ENCODE data around the gene TMEM144.
"Not testable (repeated sequence)": the region's sequence is repeated elsewhere in the genome, so short reads cannot be mapped to it uniquely, and the experiment has no call there.

TMEM144 gene

DNA sequence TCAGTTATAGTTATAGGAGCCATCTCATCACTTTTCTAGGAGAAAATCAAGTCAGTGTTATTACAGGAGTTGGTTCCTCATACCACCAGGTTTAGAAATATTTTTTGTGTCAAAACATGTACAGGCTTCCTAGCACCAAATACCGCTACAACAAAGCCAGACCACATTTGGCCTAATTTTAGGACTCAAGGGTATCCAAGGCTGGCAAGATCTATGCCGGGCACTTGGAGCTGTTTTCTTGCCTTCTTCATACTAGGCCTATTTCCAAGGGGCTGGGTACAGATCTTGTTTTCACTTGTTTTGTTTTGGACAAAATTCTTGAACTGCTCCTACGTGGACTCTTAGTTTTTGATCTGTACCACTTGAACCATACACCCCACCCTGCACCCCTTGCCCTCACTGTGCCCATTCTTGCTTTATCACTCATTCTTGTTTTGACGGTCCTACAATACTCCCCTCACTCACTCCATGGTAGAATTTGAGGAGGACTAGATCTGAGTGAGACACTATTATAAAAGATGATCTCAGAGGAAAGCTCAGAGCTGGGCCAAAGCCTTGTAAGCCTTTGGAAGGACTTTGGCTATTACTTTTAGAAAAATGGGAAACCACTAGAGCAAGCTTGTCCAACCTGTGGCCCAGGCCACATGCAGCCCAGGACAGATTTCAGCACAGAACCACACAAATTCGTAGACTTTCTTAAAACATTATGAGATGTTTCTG, 17.7 kb upstream of the TMEM144 start:
- no peak for DNase-seq (ENCODE audit: low spot score)

DNA sequence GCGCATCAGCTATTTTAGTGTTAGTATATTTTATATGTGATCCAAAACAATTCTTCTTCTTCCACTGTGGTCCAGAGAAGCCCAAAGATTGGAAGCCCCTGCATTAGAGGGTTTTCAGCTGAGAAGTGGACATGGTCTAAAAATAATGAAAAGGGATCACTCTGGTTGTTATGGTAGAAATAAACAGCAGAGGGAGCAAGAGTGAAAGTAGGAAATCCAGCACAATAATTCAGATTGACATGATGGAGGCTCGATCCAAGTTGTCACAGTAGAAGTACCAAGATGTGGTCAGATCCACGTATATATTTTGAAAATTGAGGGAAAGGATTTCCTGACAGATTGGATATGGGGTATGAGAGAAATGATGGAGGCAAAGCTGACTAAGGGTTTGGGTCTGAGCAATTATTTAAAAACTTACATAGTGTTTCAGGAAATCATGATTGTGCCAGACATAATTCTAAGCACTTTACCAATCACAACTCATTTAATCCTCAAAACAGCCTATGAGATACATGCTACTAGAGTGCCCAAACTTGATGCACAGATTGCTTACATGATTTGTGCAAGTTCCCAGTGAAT, 17.0 kb upstream of the TMEM144 start:
- DNase-seq (ENCODE audit: low spot score): peak; percentile 10

DNA sequence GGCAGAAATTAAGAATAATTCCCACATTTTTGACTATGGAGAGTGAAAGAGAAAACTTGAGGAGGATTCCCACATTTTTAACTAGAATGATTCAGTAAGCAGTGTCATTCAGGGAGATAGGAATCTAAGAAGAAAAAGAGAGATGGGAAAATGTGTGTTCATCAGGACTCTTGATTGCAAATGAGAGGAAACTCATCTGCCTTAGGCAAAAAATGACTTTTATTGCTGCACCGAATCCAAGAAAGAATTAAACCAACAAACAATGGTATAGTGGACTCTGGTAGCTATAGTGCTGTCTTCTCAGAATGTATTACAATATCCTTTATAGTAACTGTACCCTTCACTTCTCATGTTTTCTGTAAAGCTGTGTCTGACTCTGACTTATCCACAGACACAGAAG, 15.0 kb upstream of the TMEM144 start:
- DNase-seq (ENCODE audit: low spot score): no peak

DNA sequence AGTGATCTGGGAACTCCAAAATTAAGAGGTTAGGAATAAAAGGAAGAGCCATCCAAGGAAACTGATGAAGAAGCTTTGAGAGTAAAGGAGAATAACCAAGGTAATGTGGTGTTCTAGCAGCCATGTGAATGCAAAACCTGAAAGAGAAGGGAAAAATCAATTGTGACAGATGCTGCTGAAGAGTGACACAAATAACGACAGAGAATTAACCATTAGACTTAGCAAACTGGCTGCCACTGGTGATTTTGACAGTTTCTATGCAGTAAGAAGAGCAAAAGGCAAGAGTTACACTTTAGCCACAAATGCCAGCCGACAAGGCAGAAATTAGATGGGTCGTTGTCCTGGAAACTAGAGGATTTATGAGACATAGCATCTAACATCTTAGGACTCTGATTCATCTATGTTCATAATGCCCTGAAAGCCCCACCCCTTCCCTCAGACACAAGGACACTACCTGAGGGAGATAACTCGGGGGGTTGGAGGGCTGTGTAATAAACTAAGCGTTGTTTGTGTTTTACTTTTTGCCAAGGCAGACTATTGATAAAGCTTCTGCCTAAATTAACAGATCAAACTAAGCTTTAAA, 13.0 kb upstream of the TMEM144 start:
- no peak for DNase-seq (ENCODE audit: low spot score)

DNA sequence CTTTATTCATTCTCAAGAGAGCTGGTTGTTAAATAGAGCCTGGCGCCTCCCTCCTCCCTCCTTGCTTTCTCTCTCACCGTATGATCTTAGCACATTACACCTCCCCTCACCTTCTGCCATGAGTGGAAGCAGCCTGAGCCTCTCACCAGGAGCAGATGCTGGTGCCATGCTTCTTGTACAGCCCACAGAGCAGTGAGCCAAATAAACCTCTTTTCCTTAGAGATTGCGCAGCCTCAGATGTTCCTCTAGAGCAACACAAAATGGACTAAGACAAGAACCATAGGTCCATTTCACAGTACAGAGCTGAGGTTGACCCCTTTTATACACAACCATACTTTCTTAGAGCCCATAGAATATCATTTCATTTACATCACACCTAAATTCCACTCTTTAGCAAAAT, 10.1 kb upstream of the TMEM144 start:
- DNase-seq (ENCODE audit: low spot score): no peak

DNA sequence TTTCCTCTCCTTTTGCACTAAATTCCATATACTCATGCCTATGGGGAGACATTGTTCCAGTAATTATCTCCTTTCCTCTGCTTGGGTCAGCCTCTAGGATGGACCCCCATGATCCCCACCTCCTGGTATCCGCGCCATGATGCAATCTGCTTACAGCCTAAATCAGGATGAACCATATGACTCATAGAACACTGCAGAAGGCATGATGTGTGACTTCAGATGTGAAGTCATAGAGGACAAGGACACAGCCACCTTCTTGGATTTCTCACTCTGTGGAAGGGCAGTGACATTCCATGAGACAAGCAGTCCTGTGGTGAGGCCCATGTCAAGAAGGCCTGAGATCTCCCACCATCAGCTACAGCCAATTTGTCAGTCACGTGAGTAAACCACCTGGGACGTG, 9.0 kb upstream of the TMEM144 start:
- DNase-seq (ENCODE audit: low spot score): no peak

DNA sequence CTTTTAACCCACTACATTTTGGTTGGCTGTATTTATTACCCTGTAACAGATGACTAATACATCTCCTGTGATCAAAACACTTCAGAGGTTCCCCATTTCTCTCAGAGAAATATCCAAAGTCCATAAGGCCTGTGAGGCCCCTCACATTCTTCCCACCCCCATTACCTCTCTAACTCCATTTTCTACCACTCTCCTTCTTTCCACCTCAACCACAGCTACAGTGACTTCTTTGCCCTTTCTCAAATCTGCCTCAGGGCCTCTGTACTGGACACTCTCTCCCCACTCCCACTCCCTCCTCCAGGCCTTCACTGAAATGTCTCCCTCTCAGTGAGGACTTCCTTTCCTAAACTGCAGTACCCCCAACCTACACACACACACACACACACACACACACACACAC, 8.4 kb upstream of the TMEM144 start:
- DNase-seq (ENCODE audit: low spot score): no peak

DNA sequence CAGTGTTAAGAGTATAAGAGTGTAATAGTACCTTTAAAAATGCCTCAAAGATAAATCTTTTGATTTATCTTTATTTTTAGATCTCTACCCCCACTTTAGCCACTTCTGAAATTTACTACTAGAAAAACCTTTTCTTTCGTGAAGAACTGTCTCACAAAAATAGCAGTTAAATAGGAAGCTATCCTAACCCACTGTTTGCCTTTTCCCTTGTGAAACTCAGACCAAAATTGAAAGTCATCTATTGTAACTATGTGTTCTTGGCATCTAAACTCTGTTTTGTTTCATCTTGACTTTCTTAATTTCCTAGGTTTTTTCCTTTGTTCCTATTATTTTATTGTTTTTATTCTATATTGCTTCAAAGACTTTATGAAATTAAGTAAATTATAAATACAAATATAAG, 7.8 kb upstream of the TMEM144 start:
- no peak for DNase-seq (ENCODE audit: low spot score)

DNA sequence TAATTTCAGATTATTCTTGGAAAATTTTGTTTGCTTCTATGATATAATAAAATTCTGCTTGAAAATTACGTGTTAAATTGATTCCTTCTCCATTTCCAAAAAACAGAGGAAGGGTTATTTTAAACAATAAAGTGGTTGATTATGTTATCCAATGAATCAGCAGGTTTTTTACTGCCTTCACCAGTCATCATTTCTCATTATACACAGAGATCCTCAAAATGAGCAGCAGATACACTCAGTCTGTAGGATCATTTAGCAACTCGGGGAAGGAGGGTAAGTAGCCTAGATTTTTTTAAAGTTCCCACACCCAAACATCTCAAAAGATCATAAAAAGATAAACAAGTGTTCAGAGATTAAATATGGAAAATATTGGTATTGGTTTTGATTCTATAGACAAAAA, 6.8 kb upstream of the TMEM144 start:
- no peak for DNase-seq (ENCODE audit: low spot score)

DNA sequence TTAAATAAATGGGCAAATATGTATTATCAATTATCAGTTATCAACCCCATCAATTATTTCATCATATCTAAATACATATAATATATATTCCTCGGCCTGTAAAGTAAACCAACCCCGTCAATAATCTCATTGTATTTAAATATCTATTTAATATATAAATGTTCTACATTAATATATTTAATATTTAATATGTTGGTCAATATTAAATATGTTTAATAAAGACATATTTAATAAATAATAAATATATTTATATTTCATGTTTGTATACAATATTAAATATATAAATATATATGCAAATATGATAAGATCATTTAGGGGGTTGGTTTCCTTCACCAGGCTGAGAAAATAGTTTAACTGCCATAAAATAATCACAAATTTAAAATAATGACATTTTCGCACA, 6.4 kb upstream of the TMEM144 start:
- no peak for DNase-seq (ENCODE audit: low spot score)

DNA sequence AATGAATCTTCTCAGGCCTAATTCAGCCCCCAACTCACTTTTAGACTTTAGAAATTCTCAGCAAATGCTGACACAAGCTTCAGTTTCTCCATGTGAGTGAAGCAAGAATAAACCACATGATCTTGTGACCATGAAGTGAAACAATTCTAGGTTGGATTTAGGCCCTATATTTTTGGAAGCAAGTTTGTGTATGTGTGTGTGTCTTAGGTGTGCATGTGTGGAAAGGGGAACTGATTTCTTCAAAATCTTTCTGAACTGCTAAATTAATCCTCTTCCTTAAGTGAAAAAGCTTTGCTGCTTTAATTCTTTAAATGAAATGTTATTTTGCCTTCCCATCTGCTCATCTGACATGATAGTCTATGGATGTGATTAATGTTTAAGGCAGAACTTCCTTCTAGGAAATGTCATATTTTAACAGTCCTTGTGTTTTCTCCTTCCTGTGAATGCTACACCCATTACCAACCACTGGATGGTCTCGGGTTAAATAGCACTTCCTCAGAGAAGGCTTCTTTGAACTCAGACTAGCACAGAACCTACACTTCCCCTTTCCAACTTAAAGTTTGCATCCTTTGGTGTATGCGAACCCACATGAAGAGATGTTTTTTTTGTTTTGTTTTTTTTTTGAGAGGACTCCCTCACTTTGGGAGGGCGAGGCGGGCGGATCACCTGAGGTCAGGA, 1.2 kb upstream of the TMEM144 start:
- no peak for DNase-seq (ENCODE audit: low spot score)

DNA sequence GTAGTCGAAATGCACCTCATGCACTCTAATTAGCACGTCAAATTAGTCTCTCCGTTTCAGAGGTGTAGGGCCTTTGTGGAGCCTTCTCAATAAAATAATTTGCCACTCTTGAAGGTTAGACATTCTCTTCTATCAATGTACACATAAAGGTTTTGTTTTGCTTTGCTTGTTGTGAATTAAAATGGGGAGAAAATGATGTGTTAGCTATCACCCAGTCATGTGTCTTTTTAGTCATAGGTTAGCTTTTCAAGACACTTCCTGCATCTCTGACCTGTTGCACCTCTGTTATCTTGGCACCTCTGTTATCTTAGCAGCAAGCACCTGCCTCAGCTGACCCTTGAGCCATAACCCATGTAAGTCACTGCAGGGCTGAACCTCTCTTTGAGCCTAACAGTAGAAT, 936 bp downstream of the TMEM144 start:
- DNase-seq (ENCODE audit: low spot score): no peak

DNA sequence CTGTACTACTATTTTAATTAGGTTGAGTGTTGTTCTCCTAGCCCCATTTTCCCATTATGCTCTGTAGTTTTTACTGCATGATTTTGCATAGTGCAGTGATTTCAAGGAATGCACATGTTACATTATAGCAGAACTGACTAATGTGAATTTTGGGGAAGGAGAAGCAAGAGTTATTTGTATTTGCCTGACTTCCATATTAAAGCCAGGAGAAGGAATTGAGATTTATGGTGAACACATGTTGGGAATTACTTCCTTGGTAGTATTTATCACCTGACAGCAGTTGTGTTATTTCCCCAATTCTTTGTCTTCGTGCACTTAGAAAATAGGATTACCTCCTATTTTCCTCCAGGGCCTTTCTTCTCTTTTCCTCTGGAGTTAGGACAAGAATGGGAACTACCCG, 3.2 kb downstream of the TMEM144 start:
- DNase-seq (ENCODE audit: low spot score): no peak

DNA sequence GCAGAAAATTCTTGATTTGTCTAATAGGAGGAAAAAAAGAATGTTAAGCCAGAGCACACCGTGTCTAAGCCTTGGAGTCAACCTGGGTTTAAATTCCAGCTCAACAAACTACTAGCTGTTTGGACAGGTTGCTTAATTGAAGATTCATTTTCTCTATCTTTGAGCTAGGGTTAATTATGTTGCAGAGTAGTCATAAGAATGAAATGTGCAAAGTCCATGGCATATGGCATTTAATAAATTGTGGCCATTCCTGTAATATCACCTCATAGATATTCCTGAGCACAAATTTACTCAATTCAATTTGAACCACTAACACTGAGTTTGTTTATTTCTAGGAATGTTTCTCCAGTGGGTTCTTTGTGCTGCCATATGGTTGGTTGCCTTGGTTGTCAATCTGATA, 4.6 kb downstream of the TMEM144 start:
- no peak for DNase-seq (ENCODE audit: low spot score)

DNA sequence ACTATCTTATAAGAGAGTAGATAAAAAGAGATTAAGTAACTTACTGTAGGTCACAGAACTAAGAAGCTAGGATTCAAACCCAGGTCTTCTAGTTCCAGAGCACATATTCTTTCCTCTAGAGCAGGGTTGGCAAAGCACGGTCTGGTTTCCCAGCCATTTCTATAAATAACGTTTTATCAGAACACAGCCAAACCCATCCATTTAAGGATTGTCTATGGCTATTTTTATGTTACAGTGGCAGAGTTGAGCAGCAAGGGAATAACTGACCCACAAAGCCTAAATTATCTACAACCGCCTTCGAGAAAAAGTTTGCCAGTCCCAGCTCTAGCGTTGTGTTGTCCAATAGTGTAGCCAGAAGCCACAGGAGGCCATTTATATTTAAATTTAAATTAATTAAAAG, 7.5 kb downstream of the TMEM144 start:
- DNase-seq (ENCODE audit: low spot score): no peak

DNA sequence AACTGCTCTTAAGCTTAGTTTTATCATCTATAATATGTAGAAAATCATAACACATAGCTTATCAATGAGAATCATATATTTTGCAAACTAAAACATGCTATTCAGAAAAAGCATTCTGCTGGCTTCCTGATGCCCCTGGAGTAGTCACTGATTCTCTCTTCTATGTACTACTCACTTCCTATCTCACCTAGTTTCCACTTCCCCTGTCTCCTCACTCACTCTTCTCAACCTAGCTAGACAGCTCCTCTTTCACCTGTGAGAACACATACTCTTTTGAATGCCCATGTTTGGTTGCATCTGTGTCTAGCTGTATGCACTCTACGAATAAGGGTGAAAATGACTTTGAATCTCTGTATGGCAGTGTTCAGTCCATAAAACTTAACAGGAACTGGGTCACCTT, 9.3 kb downstream of the TMEM144 start:
- DNase-seq (ENCODE audit: low spot score): no peak

DNA sequence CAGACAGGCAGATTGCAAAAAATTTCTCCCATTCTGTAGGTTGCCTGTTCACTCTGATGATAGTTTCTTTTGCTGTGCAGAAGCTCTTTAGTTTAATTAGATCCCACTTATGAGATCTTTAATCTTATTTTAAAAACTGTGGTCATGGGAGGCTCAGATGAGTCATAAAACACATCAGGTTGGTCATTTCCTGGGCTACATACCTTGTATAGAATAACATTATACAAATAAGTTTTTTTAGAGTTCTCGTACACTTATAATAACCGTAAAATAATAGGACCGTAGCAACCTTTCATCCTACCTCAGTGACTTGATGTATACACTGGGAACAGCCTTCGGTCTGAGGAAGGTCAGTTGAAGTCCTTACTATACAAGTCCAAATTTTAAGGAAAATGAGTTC, 14.0 kb downstream of the TMEM144 start:
- DNase-seq (ENCODE audit: low spot score): not testable (repeated sequence)

DNA sequence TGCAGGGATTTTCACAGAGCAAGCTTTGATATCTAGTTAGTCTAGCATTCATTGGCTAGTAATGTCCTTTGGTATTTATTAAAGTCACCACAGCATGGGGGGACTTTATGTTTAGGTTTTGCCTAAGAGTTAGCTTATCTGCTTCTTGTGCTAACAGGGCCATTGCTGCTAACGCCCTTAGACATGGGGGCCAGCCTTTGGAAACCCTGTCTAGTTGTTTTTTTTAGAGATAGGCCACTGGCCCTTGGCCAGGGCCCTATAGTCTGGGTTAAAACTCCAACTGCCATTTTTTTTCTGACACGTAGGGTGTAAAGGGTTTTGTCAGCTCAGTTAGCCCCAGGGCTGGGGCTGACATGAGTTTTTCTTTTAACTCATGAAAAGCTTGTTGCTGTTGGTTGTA, 14.7 kb downstream of the TMEM144 start:
- not testable (repeated sequence) for DNase-seq (ENCODE audit: low spot score)

DNA sequence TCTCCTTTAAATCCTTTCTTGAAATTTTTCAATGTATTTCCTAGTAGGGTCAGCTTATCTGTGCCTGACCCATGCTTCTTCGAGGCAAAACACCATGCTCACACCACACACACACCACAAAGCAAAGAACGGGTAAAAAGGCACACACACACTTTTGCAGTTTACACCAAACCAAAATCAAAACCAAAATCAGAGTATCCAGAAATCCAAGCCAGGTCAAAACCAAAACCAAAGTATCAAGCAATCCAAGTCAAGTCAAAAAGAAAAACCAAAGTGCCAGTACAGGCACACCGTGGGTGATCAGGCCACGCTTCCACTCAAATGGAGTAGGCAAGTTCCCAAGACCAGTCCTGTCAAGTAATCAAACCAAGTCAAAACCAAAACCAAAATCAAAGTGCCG, 17.6 kb downstream of the TMEM144 start:
- DNase-seq (ENCODE audit: low spot score): not testable (repeated sequence)

DNA sequence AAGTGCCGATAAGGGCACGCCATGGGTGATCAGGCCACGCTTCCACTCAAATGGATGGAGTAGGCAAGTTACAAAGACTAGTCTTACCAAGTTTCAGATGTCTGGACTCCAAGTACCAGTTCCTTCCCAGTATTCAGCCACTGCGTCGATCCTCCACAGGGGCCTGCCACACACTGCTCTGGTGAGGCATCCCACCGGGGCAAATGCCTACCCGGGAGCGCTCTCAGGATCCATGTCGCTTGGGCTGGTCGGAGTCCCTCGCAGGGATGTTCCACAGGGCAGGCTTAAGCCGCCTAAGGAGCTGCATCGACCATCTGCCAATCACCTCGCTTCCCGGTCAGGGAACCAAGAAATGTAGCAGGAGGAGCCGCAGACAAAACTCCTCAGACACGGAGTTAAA, 18.1 kb downstream of the TMEM144 start:
- not testable (repeated sequence) for DNase-seq (ENCODE audit: low spot score)

DNA sequence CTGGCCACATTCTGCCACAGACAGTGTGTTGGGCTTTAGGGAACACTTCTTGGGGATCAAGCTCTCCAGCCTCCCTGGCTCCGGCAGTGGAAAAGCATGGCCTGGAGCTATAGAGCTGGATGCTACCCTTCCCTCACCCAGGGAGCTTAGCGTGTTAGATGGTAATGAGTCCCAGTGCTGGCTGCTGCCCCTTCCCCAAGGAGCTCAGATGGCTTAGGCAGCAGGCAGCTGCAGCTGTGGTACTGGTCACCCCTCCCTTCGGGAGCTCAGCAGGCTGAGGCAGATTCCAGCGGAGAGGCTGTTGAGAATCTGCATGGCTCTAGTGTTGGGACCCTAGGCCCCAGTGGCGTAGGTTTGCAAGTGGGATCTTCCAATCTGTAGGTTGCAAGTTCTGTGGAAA, 19.5 kb downstream of the TMEM144 start:
- no peak for DNase-seq (ENCODE audit: low spot score)

DNA sequence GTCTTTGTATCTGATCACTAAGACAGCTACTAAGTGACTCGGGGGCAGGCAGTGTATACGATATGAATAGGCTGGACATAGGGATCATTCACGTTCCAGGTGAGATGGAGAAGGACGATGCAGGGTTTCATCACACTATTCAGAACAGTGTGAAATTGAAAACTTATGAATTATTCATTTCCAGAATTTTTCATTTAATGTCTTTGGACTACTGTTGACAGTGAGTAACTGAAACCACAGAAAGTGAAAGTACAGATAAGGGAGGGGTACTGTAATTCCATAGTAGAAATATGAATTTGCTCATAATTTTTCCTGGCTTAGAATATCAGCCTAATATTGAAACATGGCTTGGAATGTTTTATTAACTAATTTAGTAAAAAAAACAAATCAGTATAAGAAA, 24.4 kb downstream of the TMEM144 start:
- DNase-seq (ENCODE audit: low spot score): no peak

DNA sequence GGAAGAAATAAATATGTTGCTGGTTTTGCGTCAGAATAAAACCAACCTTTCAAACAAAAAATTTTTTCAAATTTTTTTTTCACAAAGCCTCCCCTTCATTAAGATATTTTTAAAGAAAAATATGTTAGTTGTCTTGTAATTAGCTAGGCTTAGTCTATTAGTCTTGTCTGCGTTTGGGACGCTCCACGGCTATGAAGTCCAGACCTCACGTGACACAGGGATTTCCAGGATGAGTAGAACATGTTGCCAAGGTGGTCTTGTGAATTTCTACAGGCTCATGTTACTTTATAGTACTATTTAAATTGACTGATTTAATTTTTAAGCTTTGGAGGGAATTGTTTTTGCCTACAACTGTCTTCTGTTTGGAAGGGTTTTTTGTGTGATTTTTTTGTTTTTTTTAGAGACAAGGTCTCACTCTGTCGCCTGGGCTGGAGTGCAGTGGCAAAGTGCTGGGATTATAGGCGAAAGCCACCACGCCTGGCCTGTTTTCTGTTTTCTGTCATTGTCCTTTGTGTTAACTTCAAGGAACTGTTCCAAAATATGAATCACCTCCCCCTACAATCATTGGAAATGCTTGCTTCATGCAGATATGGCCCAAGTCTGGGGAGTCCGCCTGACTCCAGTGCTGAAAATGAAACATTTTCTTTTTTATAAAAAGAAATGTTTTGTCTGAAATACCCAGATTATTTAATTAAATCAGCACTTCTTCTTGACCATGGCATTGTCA, 26.2 kb downstream of the TMEM144 start:
- DNase-seq (ENCODE audit: low spot score): no peak
